Astrocyte (in vitro differentiated cells and primary cell): ENCODE data around the gene IGHMBP2.

Experiments used
- CTCF ChIP-seq: IDR thresholded peaks from 2 replicates; pipeline ENCODE4 v1.5.1; 2011; ENCODE audit warnings: low read depth, mild to moderate bottlenecking, inconsistent platforms, low read length, moderate library complexity; ENCODE audit not compliant: insufficient read depth
- EZH2 ChIP-seq: IDR thresholded peaks from 2 replicates; pipeline ENCODE4 v1.6.1; 2012; ENCODE audit warnings: mild to moderate bottlenecking, low read length, inconsistent platforms; ENCODE audit not compliant: insufficient read depth

- TF ChIP-seq EZH2 (no peak), CTCF (no peak)
These were observed 32.6 kb downstream of the IGHMBP2 start for GRCh38 chr11:68936358-68936636.
